ENCODE data around the gene DNAJB4.
"Not testable (repeated sequence)": the region's sequence is repeated elsewhere in the genome, so short reads cannot be mapped to it uniquely, and the experiment has no call there.

Gene DNAJB4

DNA sequence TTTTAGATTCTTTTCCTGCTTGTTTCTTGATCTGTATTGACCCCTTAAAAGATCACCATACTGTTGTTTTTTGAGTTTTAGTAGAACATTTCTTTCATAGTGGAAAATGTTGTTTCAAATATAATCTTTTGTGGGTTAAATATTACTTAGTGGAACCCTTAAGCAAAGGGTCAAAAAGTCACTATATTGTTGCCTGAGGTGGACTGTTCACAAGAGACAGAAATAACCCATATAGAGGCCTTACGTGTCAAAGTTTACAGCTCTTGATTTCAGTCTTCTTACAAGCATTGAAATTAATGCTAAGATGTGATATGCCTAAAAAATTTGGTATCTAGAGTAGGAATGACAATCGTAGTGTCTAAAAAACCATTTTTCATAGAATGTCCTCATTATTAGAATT lies 6.3 kb downstream of the DNAJB4 start:
- no peaks in the 10 kb centered on the region for H3K27me3 ChIP-seq (ENCODE audit: control insufficient read depth in 1 of 2, insufficient read depth in 2 of 2, low read length in 2 of 2)
- peaks cover 6% of the 10 kb centered on the region for H3K36me3 ChIP-seq (ENCODE audit: insufficient read depth, low read length)
- H3K9me3 ChIP-seq (ENCODE audit: low read length) = no peaks in the 10 kb centered on the region
- H3K27ac ChIP-seq (ENCODE audit: low read depth, low read length) = no peak overlapping the region
- H3K4me1 ChIP-seq (ENCODE audit: insufficient read depth, low read length) = peaks cover 26% of the 10 kb centered on the region
- H3K4me3 ChIP-seq (ENCODE audit: low read depth in 1 of 2, low read length in 2 of 2) = no peak overlapping the region
- peak overlapping the region; percentile 9 for H3K9ac ChIP-seq (ENCODE audit: low read length)

DNA sequence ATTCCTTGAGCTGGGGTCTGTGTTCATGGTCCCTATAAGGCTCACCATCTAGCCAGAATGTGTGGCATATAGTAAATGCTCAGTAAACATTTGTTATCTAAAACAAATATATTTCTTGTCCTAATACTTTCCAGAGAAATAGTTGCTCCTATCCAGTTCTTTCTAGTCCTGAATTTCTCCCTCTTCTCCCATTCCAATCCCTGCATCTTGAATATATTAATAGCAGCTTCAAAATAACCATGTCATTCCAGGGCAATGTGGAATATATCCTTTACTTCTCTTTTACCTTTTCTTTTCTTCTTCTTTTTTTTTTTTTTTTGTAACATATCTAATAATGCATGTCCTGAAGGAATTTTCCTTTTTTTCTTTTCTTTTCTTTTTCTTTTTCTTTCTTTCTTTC lies 10.4 kb downstream of the DNAJB4 start:
- no peak overlapping the region for H3K4me3 ChIP-seq (ENCODE audit: low read depth in 1 of 2, low read length in 2 of 2)
- no peaks in the 10 kb centered on the region for H3K27me3 ChIP-seq (ENCODE audit: control insufficient read depth in 1 of 2, insufficient read depth in 2 of 2, low read length in 2 of 2)
- no peaks in the 10 kb centered on the region for H3K9me3 ChIP-seq (ENCODE audit: low read length)
- peaks cover 8% of the 10 kb centered on the region for H3K4me1 ChIP-seq (ENCODE audit: insufficient read depth, low read length)
- H3K36me3 ChIP-seq (ENCODE audit: insufficient read depth, low read length) = peaks cover 6% of the 10 kb centered on the region
- no peak overlapping the region for H3K9ac ChIP-seq (ENCODE audit: low read length)
- H3K27ac ChIP-seq (ENCODE audit: low read depth, low read length) = no peak overlapping the region

DNA sequence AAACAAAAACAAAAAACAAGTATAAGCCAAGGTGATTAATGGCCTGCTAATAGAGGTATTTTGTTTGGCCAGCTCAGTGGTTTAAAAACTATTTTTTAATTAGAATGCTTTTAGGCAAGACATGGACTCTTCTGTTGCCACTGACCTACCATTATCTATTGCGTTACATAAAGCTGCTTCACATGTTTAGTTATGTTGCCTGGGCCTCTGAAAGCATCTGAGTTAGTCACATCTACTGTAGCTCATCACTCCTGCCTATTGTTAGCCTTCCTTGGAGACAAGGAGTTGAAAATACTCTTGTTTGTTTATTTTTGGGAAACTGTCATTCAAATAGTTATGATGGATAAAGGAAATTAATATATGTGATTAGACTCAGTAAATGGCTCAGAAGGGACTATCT lies 14.3 kb downstream of the DNAJB4 start:
- Histone ChIP-seq H3K9me3 (ENCODE audit: low read length) (no peaks in the 10 kb centered on the region), H3K4me1 (ENCODE audit: insufficient read depth, low read length) (no peaks in the 10 kb centered on the region), H3K4me3 (ENCODE audit: low read depth in 1 of 2, low read length in 2 of 2) (no peak overlapping the region), H3K36me3 (ENCODE audit: insufficient read depth, low read length) (no peaks in the 10 kb centered on the region), H3K27ac (ENCODE audit: low read depth, low read length) (no peak overlapping the region), H3K27me3 (ENCODE audit: control insufficient read depth in 1 of 2, insufficient read depth in 2 of 2, low read length in 2 of 2) (no peaks in the 10 kb centered on the region), H3K9ac (ENCODE audit: low read length) (no peak overlapping the region)

DNA sequence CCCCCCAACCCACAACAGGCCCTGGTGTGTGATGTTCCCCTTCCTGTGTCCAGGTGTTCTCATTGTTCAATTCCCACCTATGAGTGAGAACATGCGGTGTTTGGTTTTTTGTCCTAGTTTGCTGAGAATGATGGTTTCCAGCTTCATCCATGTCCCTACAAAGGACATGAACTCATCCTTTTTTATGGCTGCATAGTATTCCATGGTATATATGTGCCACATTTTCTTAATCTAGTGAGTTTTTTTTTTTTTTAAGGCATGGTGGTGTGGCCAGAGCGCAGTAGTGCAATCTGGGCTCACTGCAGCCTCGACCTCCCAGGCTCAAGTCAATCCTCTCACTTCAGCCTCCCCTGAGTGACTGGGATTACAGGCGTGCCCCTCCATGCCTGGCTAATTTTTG lies 16.4 kb downstream of the DNAJB4 start:
- H3K4me3 ChIP-seq (ENCODE audit: low read depth in 1 of 2, low read length in 2 of 2); H3K9ac ChIP-seq (ENCODE audit: low read length); H3K9me3 ChIP-seq (ENCODE audit: low read length); H3K27ac ChIP-seq (ENCODE audit: low read depth, low read length); H3K36me3 ChIP-seq (ENCODE audit: insufficient read depth, low read length); H3K27me3 ChIP-seq (ENCODE audit: control insufficient read depth in 1 of 2, insufficient read depth in 2 of 2, low read length in 2 of 2); H3K4me1 ChIP-seq (ENCODE audit: insufficient read depth, low read length): not testable (repeated sequence)

DNA sequence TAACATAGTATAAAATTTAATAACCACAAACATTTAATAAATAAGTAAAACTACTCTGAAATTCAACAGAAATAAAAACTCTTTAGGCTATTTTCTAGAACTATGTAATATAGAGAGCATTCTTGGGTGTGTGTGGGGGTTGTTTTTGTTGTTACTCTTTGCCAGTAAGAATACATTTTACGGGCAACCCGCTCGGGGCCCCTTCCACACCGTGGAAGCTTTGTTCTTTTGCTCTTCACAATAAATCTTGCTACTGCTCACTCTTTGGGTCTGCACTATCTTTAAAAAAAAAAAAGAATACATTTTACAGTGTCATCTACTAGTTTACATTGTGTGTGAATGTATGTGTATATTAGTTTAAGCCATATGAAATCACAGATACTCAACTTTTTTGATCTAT lies 25.1 kb downstream of the DNAJB4 start:
- H3K9ac ChIP-seq (ENCODE audit: low read length) = no peak overlapping the region
- no peaks in the 10 kb centered on the region for H3K9me3 ChIP-seq (ENCODE audit: low read length)
- no peaks in the 10 kb centered on the region for H3K27me3 ChIP-seq (ENCODE audit: control insufficient read depth in 1 of 2, insufficient read depth in 2 of 2, low read length in 2 of 2)
- no peak overlapping the region for H3K27ac ChIP-seq (ENCODE audit: low read depth, low read length)
- H3K36me3 ChIP-seq (ENCODE audit: insufficient read depth, low read length) = no peaks in the 10 kb centered on the region
- no peaks in the 10 kb centered on the region for H3K4me1 ChIP-seq (ENCODE audit: insufficient read depth, low read length)
- H3K4me3 ChIP-seq (ENCODE audit: low read depth in 1 of 2, low read length in 2 of 2) = no peak overlapping the region

DNA sequence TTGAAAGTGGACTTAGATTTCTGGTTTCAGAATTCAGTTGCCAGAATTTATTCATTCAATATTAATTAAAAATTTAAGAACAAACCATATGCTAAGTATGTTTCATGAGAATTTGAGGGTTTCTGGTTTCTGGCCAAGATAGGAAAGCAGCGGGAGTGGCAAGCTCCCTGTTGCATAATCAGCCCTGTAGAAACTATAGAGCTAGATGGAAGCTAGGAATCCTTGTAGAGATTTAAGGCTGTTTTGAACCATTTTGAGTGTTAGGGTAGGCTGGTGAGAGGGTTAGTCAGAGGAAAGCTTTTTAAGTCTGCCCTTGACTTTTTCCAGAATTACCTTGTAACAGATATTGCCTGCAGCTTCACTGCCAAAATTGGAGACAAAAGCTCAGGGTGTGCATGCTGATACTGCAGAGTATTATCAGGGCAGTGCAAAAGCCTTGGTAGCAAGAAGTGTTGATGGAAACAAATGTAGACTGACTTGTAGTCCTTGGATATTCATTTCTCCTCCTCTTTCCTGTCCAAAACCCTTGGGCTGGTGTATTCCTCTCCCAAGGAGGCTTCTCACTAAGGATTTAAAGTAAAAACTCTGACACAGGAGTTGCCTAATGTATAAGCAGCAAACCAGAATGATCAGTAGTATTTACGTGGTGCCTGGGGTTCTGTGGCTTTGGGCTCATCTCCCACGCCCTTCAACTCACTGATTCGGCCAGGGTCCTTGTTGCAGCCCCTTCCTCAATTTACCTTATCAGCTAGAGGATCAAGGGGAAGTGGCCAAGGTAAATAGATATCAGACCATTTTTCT lies 28.5 kb downstream of the DNAJB4 start:
- H3K27me3 ChIP-seq (ENCODE audit: control insufficient read depth in 1 of 2, insufficient read depth in 2 of 2, low read length in 2 of 2) = no peaks in the 10 kb centered on the region
- H3K9ac ChIP-seq (ENCODE audit: low read length) = no peak overlapping the region
- H3K4me3 ChIP-seq (ENCODE audit: low read depth in 1 of 2, low read length in 2 of 2) = no peak overlapping the region
- peaks cover 3% of the 10 kb centered on the region for H3K4me1 ChIP-seq (ENCODE audit: insufficient read depth, low read length)
- H3K9me3 ChIP-seq (ENCODE audit: low read length) = no peaks in the 10 kb centered on the region
- H3K36me3 ChIP-seq (ENCODE audit: insufficient read depth, low read length) = no peaks in the 10 kb centered on the region
- H3K27ac ChIP-seq (ENCODE audit: low read depth, low read length) = no peak overlapping the region

DNA sequence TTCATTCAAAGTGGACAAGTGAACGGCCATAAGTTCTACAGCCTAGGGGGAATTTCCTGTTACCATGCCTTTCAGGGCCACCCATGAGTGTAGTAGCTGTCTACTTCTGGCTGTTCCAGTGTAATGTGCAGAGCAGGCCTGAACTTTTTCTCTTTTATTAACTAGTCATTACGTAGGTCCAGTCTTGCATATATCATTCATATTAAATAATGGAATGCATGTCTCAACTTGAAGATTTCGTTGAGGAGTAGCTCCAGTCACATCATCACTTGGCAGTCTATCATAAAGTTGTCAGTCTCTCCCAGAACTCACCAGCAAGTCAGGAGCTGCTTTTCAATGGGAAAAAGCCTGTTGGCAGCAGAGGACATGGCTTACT lies 29.0 kb downstream of the DNAJB4 start:
- Histone ChIP-seq H3K9ac (ENCODE audit: low read length) (no peak overlapping the region), H3K36me3 (ENCODE audit: insufficient read depth, low read length) (no peaks in the 10 kb centered on the region), H3K27me3 (ENCODE audit: control insufficient read depth in 1 of 2, insufficient read depth in 2 of 2, low read length in 2 of 2) (no peaks in the 10 kb centered on the region), H3K27ac (ENCODE audit: low read depth, low read length) (no peak overlapping the region), H3K4me3 (ENCODE audit: low read depth in 1 of 2, low read length in 2 of 2) (no peak overlapping the region), H3K4me1 (ENCODE audit: insufficient read depth, low read length) (peaks cover 8% of the 10 kb centered on the region), H3K9me3 (ENCODE audit: low read length) (no peaks in the 10 kb centered on the region)

DNA sequence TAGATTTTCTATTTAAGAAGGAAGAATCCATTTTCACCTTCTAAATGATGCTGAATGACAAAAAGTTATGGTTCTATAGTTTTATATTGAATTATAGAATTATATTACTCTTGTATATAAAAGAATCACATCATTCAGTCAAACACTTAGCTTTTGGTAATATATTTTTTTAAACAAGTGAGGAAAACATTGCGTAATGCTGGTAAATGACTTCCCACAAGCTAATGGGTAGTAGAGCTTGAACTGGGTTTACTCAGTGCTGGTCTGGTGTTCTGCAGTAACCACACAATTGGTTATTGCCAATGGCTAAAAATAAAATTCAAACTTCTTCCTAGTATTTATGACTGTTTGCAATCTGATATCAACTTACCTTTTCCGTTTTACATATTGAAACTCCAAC lies 30.4 kb downstream of the DNAJB4 start:
- Histone ChIP-seq H3K9me3 (ENCODE audit: low read length) (no peaks in the 10 kb centered on the region), H3K4me3 (ENCODE audit: low read depth in 1 of 2, low read length in 2 of 2) (no peak overlapping the region), H3K27me3 (ENCODE audit: control insufficient read depth in 1 of 2, insufficient read depth in 2 of 2, low read length in 2 of 2) (no peaks in the 10 kb centered on the region), H3K27ac (ENCODE audit: low read depth, low read length) (no peak overlapping the region), H3K4me1 (ENCODE audit: insufficient read depth, low read length) (peaks cover 8% of the 10 kb centered on the region), H3K9ac (ENCODE audit: low read length) (no peak overlapping the region), H3K36me3 (ENCODE audit: insufficient read depth, low read length) (no peaks in the 10 kb centered on the region)

DNA sequence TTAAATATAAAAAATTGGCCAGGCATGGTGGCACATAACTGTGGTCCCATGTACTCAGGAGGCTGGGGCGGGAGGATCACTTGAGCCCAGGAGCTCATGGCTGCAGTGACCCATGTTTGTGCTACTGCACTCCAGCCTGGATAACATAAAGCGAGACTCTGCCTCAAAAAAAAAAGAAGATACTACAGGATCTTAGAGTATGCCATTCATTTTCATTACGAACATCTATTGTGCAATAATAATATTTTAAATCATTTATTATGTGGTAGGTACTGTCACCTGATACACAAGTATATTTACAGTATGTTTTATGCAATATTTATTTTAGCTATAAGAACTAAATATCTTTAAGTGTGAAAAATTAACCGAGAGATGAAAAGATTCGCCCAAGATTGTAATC lies 31.7 kb downstream of the DNAJB4 start:
- Histone ChIP-seq H3K4me1 (ENCODE audit: insufficient read depth, low read length) (peaks cover 8% of the 10 kb centered on the region), H3K27ac (ENCODE audit: low read depth, low read length) (no peak overlapping the region), H3K4me3 (ENCODE audit: low read depth in 1 of 2, low read length in 2 of 2) (no peak overlapping the region), H3K27me3 (ENCODE audit: control insufficient read depth in 1 of 2, insufficient read depth in 2 of 2, low read length in 2 of 2) (no peaks in the 10 kb centered on the region), H3K36me3 (ENCODE audit: insufficient read depth, low read length) (no peaks in the 10 kb centered on the region), H3K9me3 (ENCODE audit: low read length) (no peaks in the 10 kb centered on the region), H3K9ac (ENCODE audit: low read length) (no peak overlapping the region)

DNA sequence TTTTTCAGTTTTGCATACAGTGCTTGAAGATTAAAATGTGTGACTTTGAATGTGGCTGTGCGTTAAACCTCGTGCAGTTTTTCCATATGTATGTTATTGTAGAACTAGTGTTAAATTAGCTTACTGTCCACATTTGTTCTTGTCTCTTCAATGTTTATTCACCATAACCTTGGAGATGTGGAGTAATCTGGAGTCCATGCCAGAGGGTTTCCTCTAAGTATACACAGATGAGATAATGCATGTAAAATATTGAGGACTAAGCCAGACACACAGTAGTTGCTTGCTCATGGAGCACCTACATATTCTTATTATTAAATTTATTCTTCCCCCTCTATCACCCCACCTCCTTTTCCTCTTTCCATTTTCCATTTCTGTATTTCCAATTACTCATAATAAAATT lies 33.3 kb downstream of the DNAJB4 start:
- Histone ChIP-seq H3K9ac (ENCODE audit: low read length) (no peak overlapping the region), H3K4me1 (ENCODE audit: insufficient read depth, low read length) (peaks cover 8% of the 10 kb centered on the region), H3K27me3 (ENCODE audit: control insufficient read depth in 1 of 2, insufficient read depth in 2 of 2, low read length in 2 of 2) (no peaks in the 10 kb centered on the region), H3K36me3 (ENCODE audit: insufficient read depth, low read length) (no peaks in the 10 kb centered on the region), H3K27ac (ENCODE audit: low read depth, low read length) (no peak overlapping the region), H3K9me3 (ENCODE audit: low read length) (no peaks in the 10 kb centered on the region), H3K4me3 (ENCODE audit: low read depth in 1 of 2, low read length in 2 of 2) (no peak overlapping the region)

DNA sequence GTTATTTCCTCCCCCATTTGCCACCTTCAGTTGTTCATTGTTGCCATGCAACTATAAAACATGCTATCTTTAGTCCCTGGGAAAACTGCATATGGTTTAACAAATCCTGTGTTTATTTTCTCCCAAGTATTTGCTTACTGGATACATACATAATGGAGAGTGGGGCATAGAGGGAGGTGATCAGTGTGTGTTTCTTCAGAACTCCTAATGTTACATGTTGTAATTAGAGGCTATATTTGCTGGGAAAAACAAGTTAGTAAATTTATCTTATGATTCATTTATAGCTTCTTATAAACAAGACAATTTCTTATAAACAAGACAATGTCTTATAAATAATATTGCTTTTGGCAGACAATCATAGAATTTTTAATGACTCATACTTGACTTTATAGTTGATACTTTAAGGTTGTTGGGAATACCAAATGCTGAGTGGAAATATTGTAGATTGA lies 33.8 kb downstream of the DNAJB4 start:
- Histone ChIP-seq H3K4me3 (ENCODE audit: low read depth in 1 of 2, low read length in 2 of 2) (no peak overlapping the region), H3K27me3 (ENCODE audit: control insufficient read depth in 1 of 2, insufficient read depth in 2 of 2, low read length in 2 of 2) (no peaks in the 10 kb centered on the region), H3K9me3 (ENCODE audit: low read length) (no peaks in the 10 kb centered on the region), H3K9ac (ENCODE audit: low read length) (no peak overlapping the region), H3K36me3 (ENCODE audit: insufficient read depth, low read length) (no peaks in the 10 kb centered on the region), H3K27ac (ENCODE audit: low read depth, low read length) (no peak overlapping the region), H3K4me1 (ENCODE audit: insufficient read depth, low read length) (peaks cover 8% of the 10 kb centered on the region)

DNA sequence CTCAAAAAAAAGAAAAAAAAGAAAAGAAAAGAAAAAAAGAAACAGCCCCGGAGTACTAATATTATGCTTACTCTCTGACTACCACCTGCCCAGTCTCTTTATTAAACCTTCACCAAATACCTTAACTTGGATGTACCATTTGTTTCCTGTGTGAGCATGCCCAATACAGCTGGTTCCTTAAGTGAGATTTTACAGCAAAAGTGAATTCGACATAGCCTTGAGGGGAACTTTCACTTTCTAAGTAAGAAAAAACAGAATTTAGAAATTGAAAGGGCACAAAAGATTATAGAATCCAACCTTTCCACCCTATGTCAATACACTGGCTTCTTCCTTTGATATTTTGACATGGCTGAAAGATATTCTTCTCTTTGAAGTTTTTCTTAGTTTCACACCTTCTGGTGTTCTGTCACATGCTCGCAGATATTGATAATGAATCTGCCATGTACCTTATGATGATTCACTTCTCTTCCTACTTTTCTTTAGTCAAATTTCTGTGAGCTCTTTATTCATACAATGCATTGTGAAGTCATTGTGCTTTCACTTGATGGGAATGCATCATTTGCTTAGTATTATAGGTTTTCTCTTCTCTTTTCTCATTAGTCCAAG lies 35.8 kb downstream of the DNAJB4 start:
- H3K9me3 ChIP-seq (ENCODE audit: low read length) = no peaks in the 10 kb centered on the region
- no peaks in the 10 kb centered on the region for H3K36me3 ChIP-seq (ENCODE audit: insufficient read depth, low read length)
- H3K27me3 ChIP-seq (ENCODE audit: control insufficient read depth in 1 of 2, insufficient read depth in 2 of 2, low read length in 2 of 2) = peaks cover 0 to 4% of the 10 kb centered on the region in 2 donors
- no peak overlapping the region for H3K27ac ChIP-seq (ENCODE audit: low read depth, low read length)
- H3K9ac ChIP-seq (ENCODE audit: low read length) = no peak overlapping the region
- H3K4me1 ChIP-seq (ENCODE audit: insufficient read depth, low read length) = peaks cover 8% of the 10 kb centered on the region
- H3K4me3 ChIP-seq (ENCODE audit: low read depth in 1 of 2, low read length in 2 of 2) = no peak overlapping the region

Data from muscle layer of colon (tissue), 2 donors.